HL-60 (cell line): ENCODE results near the gene HCFC1.
"Not testable (repeated sequence)": the region's sequence is repeated elsewhere in the genome, so short reads cannot be mapped to it uniquely, and the experiment has no call there.

Experiments used
- DNase-seq, 2 experiments: peaks; one replicate each; pipeline ENCODE4 v3.0.0-alpha.2; 2010 to 2020; ENCODE audit warnings: low read depth in 1 of 2, low spot score in 1 of 2
- H3K27ac ChIP-seq: fragments of 250-450 bp; sonication (Bioruptor Pico); replicated peaks from 2 replicates; pipeline ENCODE4 v1.5.1; 2020; ENCODE audit warnings: mild to moderate bottlenecking, moderate library complexity
- H3K27me3 ChIP-seq: fragments of 250-450 bp; sonication (Bioruptor Pico); 2 replicates; pipeline ENCODE4 v1.5.1; 2021; ENCODE audit warnings: mild to moderate bottlenecking, moderate library complexity; ENCODE audit not compliant: insufficient read depth, poor library complexity, severe bottlenecking
- H3K4me3 ChIP-seq: replicated peaks from 2 replicates; pipeline ENCODE4 v1.5.1; 2011; ENCODE audit warnings: mild to moderate bottlenecking, control low read depth, low read length; ENCODE audit not compliant: insufficient read depth
- GABPA ChIP-seq: IDR thresholded peaks from 2 replicates; pipeline ENCODE4 v1.6.1; 2012; ENCODE audit warnings: low read depth
- POLR2AphosphoS5 ChIP-seq: IDR thresholded peaks from 2 replicates; pipeline ENCODE4 v1.6.1; 2012; ENCODE audit warnings: low read depth
- REST ChIP-seq: IDR thresholded peaks from 2 replicates; pipeline ENCODE4 v1.6.1; 2012; ENCODE audit warnings: low read depth; ENCODE audit not compliant: insufficient replicate concordance
- SPI1 ChIP-seq: IDR thresholded peaks from 2 replicates; pipeline ENCODE4 v1.6.1; 2012; ENCODE audit warnings: low read depth, mild to moderate bottlenecking, borderline replicate concordance
- TF ChIP-seq, protein P1 (sequence below): IDR thresholded peaks from one replicate; pipeline ENCODE4 v1.5.1; 2011; ENCODE audit warnings: low read length, control low read depth, inconsistent platforms; ENCODE audit not compliant: insufficient read depth

Gene HCFC1

GRCh38 chrX:153980394-153980793, 8.8 kb upstream of the HCFC1 start:
- DNase-seq, H3K27me3 ChIP-seq, H3K4me3 ChIP-seq: not testable (repeated sequence)
- peak overlapping the region; percentile 50 for H3K27ac ChIP-seq

- Histone ChIP-seq H3K4me3 (no peak overlapping the region), H3K27me3 (no peaks in the 10 kb centered on the region), H3K27ac (peak overlapping the region; percentile 97)
- DNase-seq: peak in 1 of 2 experiments; percentile 75
- TF ChIP-seq SPI1: no peak
- TF ChIP-seq POLR2AphosphoS5: peak; percentile 52; the same call in 1 of the 2 replicates
Measured at GRCh38 chrX:153974726-153975286, 3.2 kb upstream of the HCFC1 start.

- Histone ChIP-seq H3K27ac (peak overlapping the region; percentile 97), H3K27me3 (no peaks in the 10 kb centered on the region), H3K4me3 (no peak overlapping the region; the same call in 1 of the 2 replicates)
- peak; percentile 76 for TF ChIP-seq SPI1
- TF ChIP-seq, protein P1, sequence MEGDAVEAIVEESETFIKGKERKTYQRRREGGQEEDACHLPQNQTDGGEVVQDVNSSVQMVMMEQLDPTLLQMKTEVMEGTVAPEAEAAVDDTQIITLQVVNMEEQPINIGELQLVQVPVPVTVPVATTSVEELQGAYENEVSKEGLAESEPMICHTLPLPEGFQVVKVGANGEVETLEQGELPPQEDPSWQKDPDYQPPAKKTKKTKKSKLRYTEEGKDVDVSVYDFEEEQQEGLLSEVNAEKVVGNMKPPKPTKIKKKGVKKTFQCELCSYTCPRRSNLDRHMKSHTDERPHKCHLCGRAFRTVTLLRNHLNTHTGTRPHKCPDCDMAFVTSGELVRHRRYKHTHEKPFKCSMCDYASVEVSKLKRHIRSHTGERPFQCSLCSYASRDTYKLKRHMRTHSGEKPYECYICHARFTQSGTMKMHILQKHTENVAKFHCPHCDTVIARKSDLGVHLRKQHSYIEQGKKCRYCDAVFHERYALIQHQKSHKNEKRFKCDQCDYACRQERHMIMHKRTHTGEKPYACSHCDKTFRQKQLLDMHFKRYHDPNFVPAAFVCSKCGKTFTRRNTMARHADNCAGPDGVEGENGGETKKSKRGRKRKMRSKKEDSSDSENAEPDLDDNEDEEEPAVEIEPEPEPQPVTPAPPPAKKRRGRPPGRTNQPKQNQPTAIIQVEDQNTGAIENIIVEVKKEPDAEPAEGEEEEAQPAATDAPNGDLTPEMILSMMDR: no peak
- peak in 1 of 2 experiments; percentile 54 for DNase-seq
Measured at GRCh38 chrX:153974003-153974725, 2.5 kb upstream of the HCFC1 start.

GRCh38 chrX:153973127-153974002, 1.7 kb upstream of the HCFC1 start:
- DNase-seq: no peak
- TF ChIP-seq, protein P1: no peak
- peak; percentile 62 for TF ChIP-seq POLR2AphosphoS5
- Histone ChIP-seq H3K27me3 (no peaks in the 10 kb centered on the region), H3K27ac (peak overlapping the region; percentile 97), H3K4me3 (peak overlapping the region; percentile 41)

- DNase-seq: peak; percentile 74 to 90
- TF ChIP-seq SPI1: no peak
- no peak for TF ChIP-seq REST
- TF ChIP-seq, protein P1: no peak
- no peak for TF ChIP-seq POLR2AphosphoS5
- no peak for TF ChIP-seq GABPA
- H3K27me3 ChIP-seq: no peaks in the 10 kb centered on the region
- peak within 1 kb of the TSS; percentile 71 for H3K4me3 ChIP-seq
- peak within 1 kb of the TSS; percentile 99 for H3K27ac ChIP-seq
Measured at GRCh38 chrX:153972368-153973126, 929 bp upstream of the HCFC1 start, which contains the start of gene TMEM187. TSS of gene TMEM187 (plus strand) at chrX:153972754. CDS start at chrX:153982063, 9,309 bp downstream.
